Stimulated activated CD4-positive, alpha-beta T cell treated with anti-CD3 and anti-CD28 coated beads, TNF-alpha, amount 100 ng/mL, for 4 hours (primary cell): ENCODE measurements around the gene LARGE2.

Experiments
- DNase-seq, 3 experiments: peaks; one replicate each; pipeline ENCODE4 v3.0.0-alpha.2; 2020; ENCODE audit warnings: low read depth in 3 of 3

Gene LARGE2

DNA sequence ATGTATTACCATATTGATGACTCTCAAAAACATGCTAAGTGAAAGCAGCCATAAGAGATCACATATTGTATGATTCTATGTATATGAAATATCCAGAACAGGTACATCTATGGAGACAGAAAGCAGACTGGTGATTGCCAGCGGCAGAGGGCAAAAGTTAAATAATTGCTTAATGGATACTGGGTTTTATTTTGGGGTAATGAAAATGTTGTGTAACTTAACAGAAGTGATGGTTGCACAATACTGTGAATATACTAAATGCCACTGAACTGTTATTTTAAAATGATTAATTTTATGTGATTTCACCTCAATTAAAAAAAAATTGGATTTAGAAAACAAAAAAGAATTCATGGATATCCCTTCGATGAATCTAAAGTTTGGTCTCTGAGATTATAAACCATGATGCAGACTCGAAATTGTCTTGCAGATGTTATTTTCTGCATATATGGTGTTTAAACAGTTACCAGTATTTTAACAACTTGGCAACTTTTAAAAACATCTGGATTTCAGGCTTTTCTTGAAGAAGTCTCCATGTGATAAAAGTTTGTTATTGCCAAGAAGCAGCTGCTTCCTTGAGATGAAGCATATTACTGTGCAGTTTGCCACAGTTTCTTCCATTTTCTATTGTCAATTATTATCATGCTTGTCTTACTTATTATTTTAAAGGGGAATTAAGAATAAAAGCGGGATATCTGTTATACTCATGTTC is 38.1 kb downstream of the LARGE2 start:
- DNase-seq = no peak

- DNase-seq = no peak
Observed at GRCh38 chr11:45961751-45962240, 39.3 kb downstream of the LARGE2 start.

- DNase-seq = peak in 2 of 3 experiments; percentile 24 to 26
Observed at GRCh38 chr11:45964911-45965389, 42.5 kb downstream of the LARGE2 start.

- no peak for DNase-seq
Observed at GRCh38 chr11:45967506-45967905, 45.0 kb downstream of the LARGE2 start.

GRCh38 chr11:45968901-45969300 is 46.4 kb downstream of the LARGE2 start:
- no peak for DNase-seq

DNA sequence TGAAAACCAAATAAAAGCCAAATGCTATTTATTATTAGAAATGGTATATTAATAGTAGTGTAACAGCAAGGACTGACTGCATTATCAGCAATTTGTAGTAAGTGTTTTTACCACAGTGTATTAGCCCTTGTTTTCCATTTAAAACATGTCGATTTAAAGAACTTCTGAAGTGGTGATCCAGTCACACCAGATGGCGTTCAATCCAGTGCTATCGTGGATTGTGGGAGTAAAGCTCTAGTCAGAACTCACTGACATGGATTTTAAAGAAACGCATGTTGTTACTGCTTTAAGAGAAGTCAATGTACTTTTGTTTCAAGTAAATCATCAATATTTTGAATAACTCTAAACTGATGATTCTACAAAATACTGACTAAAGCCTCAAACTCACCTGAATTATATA is 51.1 kb downstream of the LARGE2 start:
- no peak for DNase-seq

GRCh38 chr11:45974806-45975205 is 52.4 kb downstream of the LARGE2 start:
- no peak for DNase-seq
